COLO668 (cell line): Measurements from ENCODE around the gene PAN2.
"Not testable (repeated sequence)": the region's sequence is repeated elsewhere in the genome, so short reads cannot be mapped to it uniquely, and the experiment has no call there.

ENCODE experiments used
- DNase-seq: peaks from one replicate; lab custom pipeline; 2025; ENCODE audit not compliant: unreplicated experiment; lab: John Stamatoyannopoulos, UW

PAN2 gene

DNA sequence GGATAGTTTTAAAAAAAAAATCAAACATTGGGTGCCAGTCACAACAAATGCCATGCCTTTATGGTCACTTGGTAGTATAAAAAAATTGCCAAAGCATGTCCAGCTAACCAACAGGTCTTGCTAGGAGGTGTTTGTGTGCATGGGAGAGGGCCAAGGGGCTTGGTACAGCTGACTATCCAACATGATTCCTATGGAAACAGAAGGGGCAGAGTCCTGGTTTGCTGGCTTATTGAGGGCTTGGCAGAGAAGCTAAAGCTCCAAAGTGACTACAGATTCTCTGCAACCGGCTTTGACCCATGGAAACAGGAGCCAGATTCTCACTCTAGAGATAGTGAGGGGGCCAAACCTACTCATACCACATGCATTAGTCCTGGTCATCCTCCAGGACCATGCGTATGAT lies 61.3 kb downstream of the PAN2 start:
- DNase-seq = not testable (repeated sequence)

GRCh38 chr12:56271031-56271430 lies 62.8 kb downstream of the PAN2 start:
- no peak for DNase-seq

DNA sequence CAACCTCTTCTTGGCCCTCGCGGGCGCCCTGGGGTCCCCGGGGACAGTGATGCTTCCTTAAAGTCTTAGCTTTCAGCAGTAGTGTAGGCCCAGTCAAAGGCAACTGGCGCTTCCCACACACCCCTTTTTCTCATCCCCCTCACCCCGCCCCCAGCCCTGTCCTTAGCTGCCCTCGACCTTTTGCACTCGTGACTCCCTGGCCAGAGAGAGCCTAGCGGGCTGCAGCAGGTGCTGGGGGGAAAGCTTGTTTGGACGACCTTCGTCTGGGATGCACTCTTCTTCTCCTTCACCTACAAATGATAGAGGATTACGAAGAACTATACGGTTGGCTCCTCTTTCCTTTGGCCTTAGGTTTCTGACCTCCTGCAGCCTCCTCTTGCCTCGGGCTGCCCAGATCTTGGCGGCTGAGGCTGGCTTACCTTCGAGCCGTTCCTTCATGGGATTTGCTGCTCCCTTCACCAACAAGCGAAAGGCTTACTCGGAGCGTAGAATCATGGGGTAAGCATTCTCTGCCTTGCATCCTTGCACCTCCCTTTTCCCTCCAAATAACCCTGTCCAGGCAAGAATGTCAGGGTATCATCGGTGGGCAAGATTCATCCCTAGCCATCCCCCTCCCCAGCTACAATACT lies 66.2 kb downstream of the PAN2 start:
- DNase-seq = no peak

DNA sequence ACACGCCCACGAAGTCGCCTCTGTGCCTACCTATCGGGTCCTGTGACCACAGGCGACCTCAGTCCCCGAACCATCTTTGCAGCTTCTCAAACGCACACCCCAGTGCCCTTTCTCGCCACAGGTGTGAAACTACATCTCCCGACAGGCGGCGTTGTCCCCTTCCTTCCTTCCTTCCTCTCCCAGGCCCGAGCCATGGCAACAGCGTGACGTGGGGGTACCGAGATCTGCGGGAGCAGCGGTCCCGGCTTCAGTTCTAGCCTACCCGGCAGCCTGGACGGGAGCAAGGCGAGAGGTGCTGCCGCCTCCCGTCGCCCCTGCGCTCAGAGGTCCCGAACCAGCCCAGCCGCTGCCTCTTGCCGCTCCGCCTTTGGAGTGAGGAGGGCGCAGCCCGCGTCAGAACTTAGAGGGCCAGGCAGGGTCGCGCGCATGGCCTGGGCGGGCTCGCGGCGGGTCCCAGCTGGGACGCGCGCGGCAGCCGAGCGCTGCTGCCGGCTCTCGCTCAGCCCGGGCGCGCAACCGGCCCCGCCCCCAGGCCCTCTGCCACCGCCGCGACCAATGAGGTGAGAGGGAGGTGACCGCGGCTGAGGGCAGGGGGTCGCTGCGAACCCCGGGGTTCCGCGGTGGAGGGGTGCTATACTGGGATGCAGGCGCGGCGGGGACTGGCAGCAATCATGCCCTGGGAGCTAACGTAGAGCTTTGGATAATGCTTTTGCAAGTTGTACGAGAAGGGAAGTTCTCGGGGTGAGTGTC lies 66.9 kb downstream of the PAN2 start, which contains the start of gene COQ10A:
TSS of gene COQ10A (plus strand) at position 250 of the 750 bp plus-strand sequence. CDS start at position 427, 177 bp downstream.
- peak; percentile 82 for DNase-seq
